ENCODE results near the gene DTD1.

The DTD1 gene

DNA sequence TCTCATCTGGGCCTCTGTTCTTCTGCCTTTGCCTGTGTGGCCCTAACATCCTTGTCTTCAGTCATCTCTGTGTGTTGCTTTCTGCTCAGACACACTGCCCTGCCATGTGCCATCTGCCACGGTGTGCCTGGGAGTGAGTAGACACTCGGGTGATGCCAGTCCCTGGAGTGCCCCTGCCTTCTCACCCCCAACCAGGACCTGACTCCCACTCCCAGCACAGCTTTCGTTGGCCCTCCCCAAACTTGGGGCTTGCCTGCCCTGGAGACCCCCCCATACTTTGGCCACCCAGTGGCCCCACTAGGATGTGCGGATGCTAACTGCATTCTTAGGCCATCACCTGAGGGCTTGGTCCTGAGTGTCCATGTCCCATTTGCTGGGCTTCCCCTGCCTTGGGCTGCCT lies 149.3 kb downstream of the DTD1 start:
- DNase-seq (ENCODE audit: low read depth, low spot score) = no peak
- no peak overlapping the region for H3K27ac ChIP-seq (ENCODE audit: low read length)
- no peaks in the 10 kb centered on the region for H3K27me3 ChIP-seq (ENCODE audit: control insufficient read depth, insufficient read depth, low read length)
- no peak overlapping the region for H3K4me3 ChIP-seq (ENCODE audit: low read length)
- no peaks in the 10 kb centered on the region for H3K36me3 ChIP-seq (ENCODE audit: control insufficient read depth, insufficient read depth, low read length)
- no peaks in the 10 kb centered on the region for H3K4me1 ChIP-seq (ENCODE audit: control insufficient read depth, insufficient read depth, low read length)
- no CpG with 5 or more reads among the region's 4 CpGs for WGBS (ENCODE audit: insufficient coverage, insufficient read length)
- no peaks in the 10 kb centered on the region for H3K9me3 ChIP-seq (ENCODE audit: control insufficient read depth, insufficient read depth, low read length)

DNA sequence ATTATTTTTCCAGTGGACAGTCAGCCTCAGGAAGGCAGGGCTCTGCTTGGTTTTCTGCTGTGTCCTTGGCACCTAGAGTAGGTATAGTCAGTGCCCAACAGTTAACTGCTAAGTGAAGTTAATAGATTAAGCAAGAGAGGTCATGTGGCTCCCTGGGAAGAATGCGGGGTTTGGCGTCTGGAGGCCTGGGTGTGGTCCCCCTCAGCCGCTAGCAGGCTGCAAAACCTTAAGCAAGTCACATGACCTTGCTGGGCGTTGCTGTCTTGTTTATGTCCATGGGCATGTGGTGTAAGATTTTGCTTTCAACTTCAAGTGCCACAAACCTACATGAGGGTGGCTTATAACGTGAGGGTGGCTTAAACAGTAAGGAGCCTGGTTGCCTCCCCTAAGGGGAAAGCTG lies 150.2 kb downstream of the DTD1 start:
- H3K4me3 ChIP-seq (ENCODE audit: low read length) = no peak overlapping the region
- H3K36me3 ChIP-seq (ENCODE audit: control insufficient read depth, insufficient read depth, low read length) = no peaks in the 10 kb centered on the region
- no peaks in the 10 kb centered on the region for H3K27me3 ChIP-seq (ENCODE audit: control insufficient read depth, insufficient read depth, low read length)
- DNase-seq (ENCODE audit: low read depth, low spot score) = no peak
- no peaks in the 10 kb centered on the region for H3K9me3 ChIP-seq (ENCODE audit: control insufficient read depth, insufficient read depth, low read length)
- H3K27ac ChIP-seq (ENCODE audit: low read length) = no peak overlapping the region
- no CpG with 5 or more reads among the region's 5 CpGs for WGBS (ENCODE audit: insufficient coverage, insufficient read length)
- no peaks in the 10 kb centered on the region for H3K4me1 ChIP-seq (ENCODE audit: control insufficient read depth, insufficient read depth, low read length)

DNA sequence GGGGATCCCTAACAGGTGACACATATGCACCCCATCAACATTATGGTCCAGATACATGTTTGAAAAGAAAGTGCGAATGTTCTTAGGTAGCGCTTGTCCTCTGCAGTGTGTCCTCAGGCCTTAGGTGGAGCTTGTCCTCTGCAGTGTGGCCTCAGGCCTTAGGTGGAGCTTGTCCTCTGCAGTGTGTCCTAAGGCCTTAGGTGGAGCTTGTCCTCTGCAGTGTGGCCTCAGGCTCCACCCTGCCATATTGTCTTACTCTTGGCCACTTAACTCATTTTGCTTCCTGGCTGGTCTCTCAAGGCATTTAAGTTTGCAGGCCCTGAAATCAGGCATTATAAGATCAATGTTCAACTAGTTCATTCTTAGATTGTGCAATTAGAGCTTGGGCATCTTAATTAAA lies 151.0 kb downstream of the DTD1 start:
- Histone ChIP-seq H3K4me3 (ENCODE audit: low read length) (no peak overlapping the region), H3K27me3 (ENCODE audit: control insufficient read depth, insufficient read depth, low read length) (no peaks in the 10 kb centered on the region), H3K27ac (ENCODE audit: low read length) (no peak overlapping the region), H3K36me3 (ENCODE audit: control insufficient read depth, insufficient read depth, low read length) (no peaks in the 10 kb centered on the region), H3K9me3 (ENCODE audit: control insufficient read depth, insufficient read depth, low read length) (no peaks in the 10 kb centered on the region), H3K4me1 (ENCODE audit: control insufficient read depth, insufficient read depth, low read length) (no peaks in the 10 kb centered on the region)
- no peak for DNase-seq (ENCODE audit: low read depth, low spot score)
- WGBS (ENCODE audit: insufficient coverage, insufficient read length) = no CpG with 5 or more reads among the region's 2 CpGs

DNA sequence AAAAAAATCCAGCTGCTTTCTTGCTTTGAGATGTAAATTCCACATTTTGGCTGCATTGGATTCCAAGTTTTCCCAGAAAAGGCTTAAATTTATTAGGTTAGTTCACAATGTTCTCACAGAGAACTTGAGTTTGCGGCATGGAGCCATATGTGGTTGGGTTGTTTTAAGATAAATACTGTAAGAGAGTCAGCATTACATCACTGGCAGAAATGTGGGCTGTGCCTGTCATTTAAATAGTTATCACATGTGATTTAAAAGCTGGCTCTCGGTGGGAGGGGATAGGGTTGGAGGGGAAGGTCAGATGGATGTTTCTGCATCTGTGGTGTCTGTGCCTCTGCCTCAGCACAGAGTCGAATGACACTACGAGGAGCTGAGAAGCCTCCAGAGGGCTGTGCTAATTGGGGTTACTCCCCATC lies 151.9 kb downstream of the DTD1 start:
- no peak for DNase-seq (ENCODE audit: low read depth, low spot score)
- Histone ChIP-seq H3K4me1 (ENCODE audit: control insufficient read depth, insufficient read depth, low read length) (no peaks in the 10 kb centered on the region), H3K27me3 (ENCODE audit: control insufficient read depth, insufficient read depth, low read length) (no peaks in the 10 kb centered on the region), H3K9me3 (ENCODE audit: control insufficient read depth, insufficient read depth, low read length) (no peaks in the 10 kb centered on the region), H3K27ac (ENCODE audit: low read length) (no peak overlapping the region), H3K4me3 (ENCODE audit: low read length) (no peak overlapping the region), H3K36me3 (ENCODE audit: control insufficient read depth, insufficient read depth, low read length) (0 out of 2 replicates have a peak, but pooled peaks cover 3% of the 10 kb centered on the region)
- no CpG with 5 or more reads among the region's 4 CpGs for WGBS (ENCODE audit: insufficient coverage, insufficient read length)

DNA sequence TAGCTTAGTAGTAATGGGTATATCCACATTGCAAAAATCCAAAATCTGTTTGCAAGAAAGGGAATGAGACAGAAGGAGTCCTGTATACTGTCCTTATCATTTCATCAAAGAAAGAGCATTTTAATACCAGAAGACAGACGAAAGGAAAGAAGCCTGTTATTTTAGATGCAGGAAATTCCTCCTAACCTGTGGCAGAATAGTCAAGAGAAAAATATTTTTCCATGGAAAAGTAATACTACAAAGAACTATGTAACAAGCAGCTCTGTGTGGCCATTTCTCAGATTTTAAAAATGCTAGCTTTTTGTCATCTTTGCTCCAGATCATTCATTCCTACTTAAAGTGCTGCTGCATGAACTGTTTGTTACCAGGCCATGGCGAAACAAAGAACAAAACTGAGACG lies 152.9 kb downstream of the DTD1 start:
- WGBS (ENCODE audit: insufficient coverage, insufficient read length) = no CpG with 5 or more reads among the region's 3 CpGs
- Histone ChIP-seq H3K27me3 (ENCODE audit: control insufficient read depth, insufficient read depth, low read length) (no peaks in the 10 kb centered on the region), H3K9me3 (ENCODE audit: control insufficient read depth, insufficient read depth, low read length) (no peaks in the 10 kb centered on the region), H3K4me1 (ENCODE audit: control insufficient read depth, insufficient read depth, low read length) (no peaks in the 10 kb centered on the region), H3K4me3 (ENCODE audit: low read length) (no peak overlapping the region), H3K27ac (ENCODE audit: low read length) (no peak overlapping the region), H3K36me3 (ENCODE audit: control insufficient read depth, insufficient read depth, low read length) (0 out of 2 replicates have a peak, but pooled peaks cover 3% of the 10 kb centered on the region)
- DNase-seq (ENCODE audit: low read depth, low spot score) = no peak

DNA sequence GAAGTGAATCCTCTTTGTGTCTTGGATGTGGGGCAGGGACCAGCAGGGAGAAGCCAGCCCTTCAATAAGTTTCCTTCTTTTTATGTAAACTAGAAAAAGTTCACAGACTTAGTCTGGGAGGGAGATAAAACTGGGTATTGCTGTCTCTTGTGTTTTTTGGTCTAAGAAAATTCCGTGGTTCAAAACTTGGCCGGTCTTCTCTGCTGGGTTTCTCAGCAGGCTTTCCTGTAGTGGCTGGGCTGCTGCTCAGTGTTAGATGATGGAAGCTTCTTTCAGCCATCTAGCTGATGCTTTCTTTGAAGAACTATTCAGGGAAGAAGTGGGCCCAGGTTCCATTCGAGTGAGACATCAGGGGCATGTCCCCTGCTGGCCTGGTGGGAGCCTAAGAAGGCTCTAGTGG lies 155.0 kb downstream of the DTD1 start:
- H3K36me3 ChIP-seq (ENCODE audit: control insufficient read depth, insufficient read depth, low read length) = 0 out of 2 replicates have a peak, but pooled peaks cover 3% of the 10 kb centered on the region
- no peak for DNase-seq (ENCODE audit: low read depth, low spot score)
- no peak overlapping the region for H3K27ac ChIP-seq (ENCODE audit: low read length)
- H3K9me3 ChIP-seq (ENCODE audit: control insufficient read depth, insufficient read depth, low read length) = no peaks in the 10 kb centered on the region
- no peaks in the 10 kb centered on the region for H3K27me3 ChIP-seq (ENCODE audit: control insufficient read depth, insufficient read depth, low read length)
- H3K4me1 ChIP-seq (ENCODE audit: control insufficient read depth, insufficient read depth, low read length) = no peaks in the 10 kb centered on the region
- WGBS (ENCODE audit: insufficient coverage, insufficient read length) = no CpG with 5 or more reads among the region's 3 CpGs
- no peak overlapping the region for H3K4me3 ChIP-seq (ENCODE audit: low read length)

DNA sequence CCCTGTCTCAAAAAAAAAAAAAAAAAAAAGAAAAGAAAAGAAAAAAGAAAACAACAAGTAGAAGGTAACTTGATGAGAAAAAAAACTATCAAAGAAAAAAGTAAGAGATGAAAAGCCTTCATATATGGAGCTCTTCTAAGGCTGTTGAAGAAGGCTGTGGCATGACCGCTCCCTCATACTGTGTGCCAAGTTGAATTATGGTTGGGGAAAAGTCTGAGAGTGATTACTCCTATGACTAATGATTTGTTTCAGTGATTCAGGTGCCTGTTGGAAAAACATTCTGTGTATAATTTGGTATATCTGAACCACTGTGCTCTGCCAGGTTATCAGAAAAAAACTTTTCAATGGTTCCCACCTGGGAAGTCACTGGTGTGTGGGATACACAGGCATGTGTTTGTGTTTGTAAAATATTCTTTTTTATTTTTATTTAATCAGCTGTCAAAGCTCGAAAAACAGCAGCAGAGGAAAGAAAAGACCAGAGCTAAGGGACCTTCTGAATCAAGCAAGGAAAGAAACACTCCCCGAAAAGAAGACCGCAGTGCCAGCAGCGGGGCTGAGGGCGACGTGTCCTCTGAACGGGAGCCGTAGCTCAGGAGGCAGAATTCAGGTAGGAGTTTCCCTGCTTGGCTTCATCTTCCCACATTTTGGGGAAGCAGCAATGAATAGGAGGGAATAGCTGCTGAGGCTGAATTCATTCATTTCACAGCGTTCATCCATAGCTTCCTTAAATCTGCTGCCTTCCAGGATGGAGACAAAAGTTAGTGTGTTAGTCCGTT lies 156.0 kb downstream of the DTD1 start:
- H3K9me3 ChIP-seq (ENCODE audit: control insufficient read depth, insufficient read depth, low read length) = no peaks in the 10 kb centered on the region
- no peak for DNase-seq (ENCODE audit: low read depth, low spot score)

DNA sequence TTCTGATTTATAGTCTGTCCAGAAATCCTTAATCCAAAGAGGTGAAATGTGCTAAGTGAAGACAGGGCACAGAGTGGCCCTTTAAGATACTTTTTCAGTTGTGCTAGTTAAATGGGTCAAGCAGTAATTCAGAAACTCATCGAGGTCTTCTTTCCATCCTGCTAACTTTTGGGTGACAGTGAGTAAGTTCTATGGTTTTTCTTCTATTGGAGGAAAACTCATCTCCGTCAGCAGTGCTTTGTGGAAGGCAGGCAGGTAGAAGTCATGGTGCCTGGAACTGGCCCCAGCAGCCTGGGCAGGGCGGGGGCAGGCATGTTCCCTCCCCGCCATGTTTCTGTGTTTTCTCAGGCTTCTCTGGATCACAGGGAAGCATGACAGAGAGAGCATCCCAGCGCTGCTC lies 159.2 kb downstream of the DTD1 start:
- Histone ChIP-seq H3K4me3 (ENCODE audit: low read length) (no peak overlapping the region), H3K9me3 (ENCODE audit: control insufficient read depth, insufficient read depth, low read length) (no peaks in the 10 kb centered on the region), H3K36me3 (ENCODE audit: control insufficient read depth, insufficient read depth, low read length) (0 out of 2 replicates have a peak, but pooled peaks cover 3% of the 10 kb centered on the region), H3K27me3 (ENCODE audit: control insufficient read depth, insufficient read depth, low read length) (no peaks in the 10 kb centered on the region), H3K27ac (ENCODE audit: low read length) (no peak overlapping the region), H3K4me1 (ENCODE audit: control insufficient read depth, insufficient read depth, low read length) (no peaks in the 10 kb centered on the region)
- no peak for DNase-seq (ENCODE audit: low read depth, low spot score)
- WGBS (ENCODE audit: insufficient coverage, insufficient read length) = no CpG with 5 or more reads among the region's 5 CpGs

More for the DNA sequence above, 156.0 kb downstream of the DTD1 start:
- no peaks in the 10 kb centered on the region for H3K4me1 ChIP-seq (ENCODE audit: control insufficient read depth, insufficient read depth, low read length)
- H3K4me3 ChIP-seq (ENCODE audit: low read length) = no peak overlapping the region
- 0 out of 2 replicates have a peak, but pooled peaks cover 3% of the 10 kb centered on the region for H3K36me3 ChIP-seq (ENCODE audit: control insufficient read depth, insufficient read depth, low read length)
- H3K27ac ChIP-seq (ENCODE audit: low read length) = no peak overlapping the region
- WGBS (ENCODE audit: insufficient coverage, insufficient read length) = no CpG with 5 or more reads among the region's 11 CpGs
- H3K27me3 ChIP-seq (ENCODE audit: control insufficient read depth, insufficient read depth, low read length) = no peaks in the 10 kb centered on the region

DNA sequence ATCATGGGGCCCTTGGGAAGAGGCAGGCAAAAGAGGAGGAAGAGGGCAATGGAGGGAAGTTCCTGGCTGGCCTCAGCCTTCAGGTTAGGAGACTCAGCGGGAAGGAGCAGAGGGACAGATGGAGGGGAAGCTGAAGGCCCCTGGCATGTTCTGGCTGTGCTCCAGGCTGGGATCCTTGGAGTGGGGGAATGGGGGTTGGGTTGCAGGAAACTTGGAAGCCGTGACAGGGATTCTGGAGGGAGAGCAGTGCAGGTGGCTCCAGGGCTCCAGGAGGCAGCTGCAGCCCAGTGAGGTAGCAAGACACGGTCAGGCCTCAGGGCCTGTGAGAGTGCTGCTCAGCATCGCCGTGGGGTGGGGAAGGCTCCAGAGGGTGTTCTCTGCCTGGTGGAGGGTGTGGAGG lies 161.1 kb downstream of the DTD1 start:
- Histone ChIP-seq H3K4me3 (ENCODE audit: low read length) (no peak overlapping the region), H3K4me1 (ENCODE audit: control insufficient read depth, insufficient read depth, low read length) (no peaks in the 10 kb centered on the region), H3K9me3 (ENCODE audit: control insufficient read depth, insufficient read depth, low read length) (no peaks in the 10 kb centered on the region; the same call in 1 of the 2 replicates), H3K27ac (ENCODE audit: low read length) (no peak overlapping the region), H3K27me3 (ENCODE audit: control insufficient read depth, insufficient read depth, low read length) (no peaks in the 10 kb centered on the region), H3K36me3 (ENCODE audit: control insufficient read depth, insufficient read depth, low read length) (0 out of 2 replicates have a peak, but pooled peaks cover 2% of the 10 kb centered on the region)
- DNase-seq (ENCODE audit: low read depth, low spot score) = no peak
- WGBS (ENCODE audit: insufficient coverage, insufficient read length) = no CpG with 5 or more reads among the region's 5 CpGs

DNA sequence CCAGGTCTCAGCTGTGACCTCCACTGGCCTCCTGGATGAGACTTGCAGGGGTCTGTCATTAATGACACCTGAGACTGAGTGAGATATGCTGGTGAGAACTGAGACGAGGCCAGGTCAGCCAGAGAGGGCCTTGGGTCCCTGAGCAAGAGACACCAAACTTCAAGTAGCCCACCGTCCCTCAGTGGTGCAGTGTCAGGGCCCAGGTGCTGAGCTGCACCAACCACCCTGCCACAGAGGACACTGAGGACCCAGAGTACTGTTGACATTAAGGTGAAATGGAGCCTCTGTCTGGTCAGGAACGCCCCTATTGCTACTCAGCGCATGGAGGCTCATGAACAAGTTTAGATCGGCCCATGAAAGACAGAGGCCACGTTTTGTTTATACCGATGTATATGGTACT lies 161.7 kb downstream of the DTD1 start:
- no peak overlapping the region for H3K27ac ChIP-seq (ENCODE audit: low read length)
- DNase-seq (ENCODE audit: low read depth, low spot score) = no peak
- H3K27me3 ChIP-seq (ENCODE audit: control insufficient read depth, insufficient read depth, low read length) = no peaks in the 10 kb centered on the region
- no peaks in the 10 kb centered on the region for H3K36me3 ChIP-seq (ENCODE audit: control insufficient read depth, insufficient read depth, low read length)
- H3K4me1 ChIP-seq (ENCODE audit: control insufficient read depth, insufficient read depth, low read length) = no peaks in the 10 kb centered on the region
- no CpG with 5 or more reads among the region's 7 CpGs for WGBS (ENCODE audit: insufficient coverage, insufficient read length)
- H3K9me3 ChIP-seq (ENCODE audit: control insufficient read depth, insufficient read depth, low read length) = no peaks in the 10 kb centered on the region; the same call in 1 of the 2 replicates
- no peak overlapping the region for H3K4me3 ChIP-seq (ENCODE audit: low read length)

DNA sequence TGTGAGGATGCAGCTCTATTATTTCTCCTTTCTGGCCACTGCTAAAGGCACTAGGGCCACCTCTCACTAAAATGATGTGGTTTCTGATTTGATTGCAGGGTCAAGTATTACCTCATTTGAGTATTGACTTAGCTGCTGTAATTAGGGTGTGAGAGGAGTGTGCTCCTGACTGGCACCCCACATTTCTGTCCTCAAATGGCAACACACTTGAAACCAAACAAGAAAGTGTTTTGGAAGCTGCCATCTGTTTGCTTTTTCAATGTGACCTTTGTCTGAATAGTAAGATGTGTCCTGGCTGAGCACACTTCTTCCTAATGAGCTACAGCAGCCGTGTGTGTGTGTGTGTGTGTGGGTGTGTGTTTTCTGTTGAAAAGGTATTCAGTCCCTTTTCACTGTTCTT lies 162.9 kb downstream of the DTD1 start:
- Histone ChIP-seq H3K27me3 (ENCODE audit: control insufficient read depth, insufficient read depth, low read length) (no peaks in the 10 kb centered on the region), H3K27ac (ENCODE audit: low read length) (no peak overlapping the region), H3K4me1 (ENCODE audit: control insufficient read depth, insufficient read depth, low read length) (no peaks in the 10 kb centered on the region), H3K9me3 (ENCODE audit: control insufficient read depth, insufficient read depth, low read length) (no peaks in the 10 kb centered on the region; the same call in 1 of the 2 replicates), H3K36me3 (ENCODE audit: control insufficient read depth, insufficient read depth, low read length) (no peaks in the 10 kb centered on the region), H3K4me3 (ENCODE audit: low read length) (no peak overlapping the region)
- WGBS (ENCODE audit: insufficient coverage, insufficient read length) = no CpG with 5 or more reads among the region's 1 CpG
- no peak for DNase-seq (ENCODE audit: low read depth, low spot score)

All from iPS DF 6.9 (cell line).